Tibial artery (tissue), 4 donors: ENCODE data around the gene ADPRHL1.

ENCODE experiments used
- DNase-seq, 2 donors: peaks; one replicate each; pipeline ENCODE4 v3.0.0-alpha.2; 2019
- H3K27ac ChIP-seq, 2 donors: fragments of 200-600 bp; sonication (generic) in 1 of 2; 1 replicate in 1 of 2; 2 replicates in 1 of 2; pipeline ENCODE4 v1.5.1; 2018 to 2019; ENCODE audit warnings: mild to moderate bottlenecking in 1 of 2
- H3K27me3 ChIP-seq, 2 donors: fragments of 200-600 bp; sonication (generic) in 1 of 2; one replicate each; pipeline versions ENCODE4 v1.5.1 to v1.6.0; 2016 to 2019
- H3K36me3 ChIP-seq, 3 donors: fragments of 200-600 bp; sonication (generic) in 2 of 3; one replicate each; pipeline ENCODE4 v1.5.1; 2016 to 2019; ENCODE audit warnings: mild to moderate bottlenecking in 2 of 3
- H3K4me1 ChIP-seq, 4 donors: fragments of 200-600 bp; sonication (generic) in 2 of 4; 1 replicate in 3 of 4; 2 replicates in 1 of 4; pipeline ENCODE4 v1.5.1; 2016 to 2019
- H3K4me3 ChIP-seq, 2 donors: fragments of 200-600 bp; sonication (generic) in 1 of 2; 1 replicate in 1 of 2; 2 replicates in 1 of 2; pipeline ENCODE4 v1.5.1; 2018 to 2019; ENCODE audit warnings: mild to moderate bottlenecking in 2 of 2
- H3K9me3 ChIP-seq, 3 donors: fragments of 200-600 bp; sonication (generic) in 1 of 3; one replicate each; pipeline ENCODE4 v1.5.1; 2016 to 2019
- intact Hi-C: fragments of 100-400 bp; cut with DNase I; formaldehyde crosslinking; loops from one replicate; pipeline ENCODE4 v1.15.0; 2023; ENCODE audit warnings: low total_unique reads
- TF ChIP-seq, protein P1 (sequence below), 2 experiments: fragments of 200-600 bp in 1 of 2; fragments of 450-650 bp in 1 of 2; IDR thresholded peaks; one replicate each; pipeline ENCODE4 v1.5.1; 2017 to 2019; ENCODE audit warnings: antibody characterized with exemption in 2 of 2, mild to moderate bottlenecking in 1 of 2, moderate library complexity in 1 of 2

Gene ADPRHL1

DNA sequence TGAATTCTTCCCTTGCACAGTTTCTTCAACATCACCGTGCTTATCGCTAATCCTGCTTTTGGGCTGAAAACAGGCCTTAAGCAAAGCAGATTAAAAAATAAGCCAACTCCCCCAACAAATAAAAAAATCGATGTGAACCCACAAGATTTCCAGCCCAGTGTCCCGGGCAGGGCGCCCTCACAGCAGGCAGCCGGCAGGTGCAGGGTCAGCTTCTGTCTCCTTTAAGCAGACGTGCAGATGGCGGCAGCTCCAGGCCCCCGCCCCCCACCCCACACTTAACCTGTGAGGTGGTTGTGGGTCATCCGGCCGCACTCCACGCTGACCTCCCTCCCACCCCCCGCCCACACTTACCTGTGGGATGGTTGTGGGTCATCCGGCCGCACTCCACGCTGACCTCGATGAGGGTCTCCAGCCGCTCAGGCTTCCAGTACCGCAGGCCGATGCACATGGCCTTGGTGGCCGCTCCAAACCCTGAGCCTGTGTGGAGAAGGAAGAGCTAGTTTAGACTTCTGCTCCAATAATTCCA lies 19.8 kb downstream of the ADPRHL1 start:
- Histone ChIP-seq H3K9me3 (no peaks in the 10 kb centered on the region), H3K27ac (no peak overlapping the region)

DNA sequence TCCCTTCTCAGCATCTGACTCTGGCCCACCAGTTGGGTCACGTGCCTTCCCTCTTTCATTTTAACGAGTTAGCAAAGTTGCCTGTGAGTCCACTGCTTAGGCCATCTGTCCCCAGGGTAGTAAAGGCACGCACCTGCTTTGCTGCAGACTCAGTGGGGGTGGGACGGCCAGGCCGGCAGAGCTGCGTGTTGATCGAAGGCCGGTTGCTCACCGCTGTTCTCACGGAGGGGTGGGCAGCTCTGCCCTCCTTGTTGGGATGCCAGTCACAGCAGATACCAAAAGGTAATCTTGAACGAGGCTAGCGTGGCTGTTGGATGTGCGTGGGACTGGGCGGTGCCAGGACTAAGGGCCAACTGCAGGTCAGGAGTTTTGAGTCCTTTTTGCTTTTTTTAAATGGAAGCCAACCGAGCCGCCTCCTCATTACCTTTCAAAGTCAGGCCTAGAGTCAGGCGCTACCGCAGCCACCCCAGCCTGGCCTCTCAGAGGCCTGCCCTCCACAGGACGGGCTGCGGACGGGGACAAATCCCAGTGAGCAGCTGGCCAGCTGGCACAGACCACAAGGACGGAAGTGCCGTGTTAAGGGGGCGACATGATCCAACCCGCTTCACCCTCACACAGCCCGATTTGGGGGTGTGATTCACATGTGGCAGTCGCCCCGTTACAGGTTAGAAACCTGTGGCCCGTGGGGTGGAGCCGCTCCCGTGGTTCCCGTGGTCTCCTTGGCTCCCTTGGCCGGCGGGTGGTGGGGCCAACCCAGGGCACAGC lies 20.6 kb downstream of the ADPRHL1 start:
- no peaks in the 10 kb centered on the region for H3K4me1 ChIP-seq
- no peak for DNase-seq
- H3K27me3 ChIP-seq = no peaks in the 10 kb centered on the region
- H3K4me3 ChIP-seq = no peak overlapping the region
- H3K36me3 ChIP-seq = peaks cover 0 to 15% (median 0%) of the 10 kb centered on the region in 3 donors
- no peaks in the 10 kb centered on the region for H3K9me3 ChIP-seq
- TF ChIP-seq, protein P1, sequence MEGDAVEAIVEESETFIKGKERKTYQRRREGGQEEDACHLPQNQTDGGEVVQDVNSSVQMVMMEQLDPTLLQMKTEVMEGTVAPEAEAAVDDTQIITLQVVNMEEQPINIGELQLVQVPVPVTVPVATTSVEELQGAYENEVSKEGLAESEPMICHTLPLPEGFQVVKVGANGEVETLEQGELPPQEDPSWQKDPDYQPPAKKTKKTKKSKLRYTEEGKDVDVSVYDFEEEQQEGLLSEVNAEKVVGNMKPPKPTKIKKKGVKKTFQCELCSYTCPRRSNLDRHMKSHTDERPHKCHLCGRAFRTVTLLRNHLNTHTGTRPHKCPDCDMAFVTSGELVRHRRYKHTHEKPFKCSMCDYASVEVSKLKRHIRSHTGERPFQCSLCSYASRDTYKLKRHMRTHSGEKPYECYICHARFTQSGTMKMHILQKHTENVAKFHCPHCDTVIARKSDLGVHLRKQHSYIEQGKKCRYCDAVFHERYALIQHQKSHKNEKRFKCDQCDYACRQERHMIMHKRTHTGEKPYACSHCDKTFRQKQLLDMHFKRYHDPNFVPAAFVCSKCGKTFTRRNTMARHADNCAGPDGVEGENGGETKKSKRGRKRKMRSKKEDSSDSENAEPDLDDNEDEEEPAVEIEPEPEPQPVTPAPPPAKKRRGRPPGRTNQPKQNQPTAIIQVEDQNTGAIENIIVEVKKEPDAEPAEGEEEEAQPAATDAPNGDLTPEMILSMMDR (IDR thresholded peaks at IDR 0.05) = no peak
- intact Hi-C loops = no loop called here
- no peak overlapping the region for H3K27ac ChIP-seq

More for the DNA sequence above, 19.8 kb downstream of the ADPRHL1 start:
- H3K36me3 ChIP-seq = peaks cover 0 to 15% (median 0%) of the 10 kb centered on the region in 3 donors
- intact Hi-C loops = no loop called here
- H3K4me3 ChIP-seq = no peak overlapping the region
- DNase-seq = no peak
- H3K4me1 ChIP-seq = no peaks in the 10 kb centered on the region
- no peaks in the 10 kb centered on the region for H3K27me3 ChIP-seq
- TF ChIP-seq, protein P1 (IDR thresholded peaks at IDR 0.05) = no peak

DNA sequence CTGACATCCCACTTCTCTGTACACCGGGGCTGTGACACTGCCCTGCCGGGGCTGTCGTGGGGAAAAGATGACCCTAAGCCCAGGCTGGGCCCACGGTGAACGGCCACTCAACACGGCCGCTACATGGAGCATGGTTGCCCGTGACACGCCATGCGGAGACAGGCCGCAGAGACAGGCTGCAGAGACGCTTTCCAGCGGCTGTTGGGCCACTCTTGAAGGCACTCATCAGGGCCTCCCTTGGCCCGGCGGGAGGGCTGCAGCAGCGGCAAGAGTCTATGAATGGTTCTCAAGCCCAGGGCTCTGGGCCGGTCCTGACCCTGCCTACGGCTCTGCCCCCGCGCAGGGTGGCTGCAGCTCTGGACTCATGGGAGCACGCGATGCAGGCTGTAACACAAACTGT lies 22.1 kb downstream of the ADPRHL1 start:
- no peaks in the 10 kb centered on the region for H3K4me1 ChIP-seq
- H3K27ac ChIP-seq = no peak overlapping the region
- intact Hi-C loops = no loop called here
- DNase-seq = no peak
- H3K9me3 ChIP-seq = no peaks in the 10 kb centered on the region
- no peak overlapping the region for H3K4me3 ChIP-seq
- H3K27me3 ChIP-seq = no peaks in the 10 kb centered on the region
- peaks cover 0 to 15% (median 0%) of the 10 kb centered on the region in 3 donors for H3K36me3 ChIP-seq
- TF ChIP-seq, protein P1 (IDR thresholded peaks at IDR 0.05) = no peak

DNA sequence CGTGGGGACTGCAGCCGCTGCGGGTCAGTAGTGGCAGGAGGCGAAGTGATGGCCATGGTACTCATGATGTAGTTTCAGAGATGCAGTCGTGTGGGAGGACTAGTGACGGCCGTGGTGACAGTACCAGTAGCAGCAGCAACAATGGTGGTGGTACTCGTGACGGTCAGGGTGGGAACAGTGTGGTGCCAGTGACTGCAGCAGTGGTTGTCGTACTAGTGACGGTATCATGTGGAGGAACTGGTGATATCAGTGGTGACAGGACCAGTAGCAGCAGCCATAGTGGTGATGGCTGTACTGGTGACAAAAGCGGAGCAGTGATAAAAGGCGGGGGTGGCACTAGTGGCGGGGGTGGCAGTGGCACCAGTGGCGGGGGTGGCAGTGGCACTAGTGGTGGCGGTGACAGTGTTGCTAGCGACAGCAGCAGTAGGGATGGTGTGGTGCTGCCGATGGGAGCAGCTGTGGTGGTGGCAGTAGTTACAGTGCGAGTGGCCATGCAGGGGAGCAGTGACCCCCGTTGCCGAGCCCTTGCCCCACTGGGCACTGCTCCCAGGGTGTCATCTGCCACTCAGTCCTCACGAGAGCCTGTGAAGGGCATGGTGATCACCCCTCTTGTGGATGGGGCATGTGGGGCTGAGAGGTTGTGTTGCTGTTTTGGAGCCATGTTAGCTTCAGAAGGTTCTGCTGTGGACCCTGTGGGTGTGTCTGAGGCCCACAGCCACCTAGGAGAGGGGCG lies 22.7 kb downstream of the ADPRHL1 start:
- intact Hi-C loops = no loop called here
- TF ChIP-seq, protein P1 (IDR thresholded peaks at IDR 0.05) = no peak
- Histone ChIP-seq H3K4me3 (no peak overlapping the region), H3K27ac (no peak overlapping the region), H3K4me1 (no peaks in the 10 kb centered on the region), H3K36me3 (peaks cover 0 to 15% (median 0%) of the 10 kb centered on the region in 3 donors), H3K9me3 (no peaks in the 10 kb centered on the region), H3K27me3 (no peaks in the 10 kb centered on the region)
- no peak for DNase-seq

DNA sequence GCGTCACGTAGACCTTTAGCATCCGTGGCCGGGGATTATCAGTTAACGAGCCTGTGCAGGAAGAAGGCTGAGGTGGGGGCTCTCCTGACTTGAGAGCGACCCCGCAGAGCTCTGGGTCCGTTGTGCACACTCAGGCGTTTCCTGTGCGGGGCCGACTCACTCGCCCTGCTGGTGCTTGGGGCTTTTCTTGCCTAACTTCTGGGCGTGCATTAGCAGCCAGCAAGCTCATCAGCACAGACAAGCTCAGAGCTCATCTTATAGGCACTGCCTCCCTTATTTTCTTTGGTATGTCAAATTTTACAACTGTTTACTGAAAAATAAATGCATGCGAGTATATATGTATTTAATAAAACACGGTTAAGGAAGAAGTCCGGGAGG lies 23.7 kb downstream of the ADPRHL1 start:
- Histone ChIP-seq H3K4me1 (no peaks in the 10 kb centered on the region), H3K9me3 (no peaks in the 10 kb centered on the region), H3K36me3 (peaks cover 0 to 15% (median 0%) of the 10 kb centered on the region in 3 donors), H3K27me3 (no peaks in the 10 kb centered on the region), H3K27ac (no peak overlapping the region), H3K4me3 (no peak overlapping the region)
- TF ChIP-seq, protein P1 (IDR thresholded peaks at IDR 0.05) = no peak
- intact Hi-C loops = no loop called here
- no peak for DNase-seq
